H9 (cell line): ENCODE data around the gene LYRM2. TPM values are rescaled to one million over a fixed set of nuclear protein-coding genes. Genes with fewer than 3 reads are reported as not detected.

Source experiments
- DNase-seq: peaks from one replicate; pipeline ENCODE4 v3.0.0-alpha.2; 2017
- H2AFZ ChIP-seq: one replicate; pipeline ENCODE4 v1.6.1; 2013; ENCODE audit warnings: mild to moderate bottlenecking, low read length, control low read depth, moderate library complexity
- H2AK5ac ChIP-seq: 2 replicates; pipeline ENCODE4 v1.6.1; 2013; ENCODE audit warnings: low read length, control low read depth, mixed read lengths; ENCODE audit not compliant: insufficient read length
- H2BK120ac ChIP-seq: one replicate; pipeline ENCODE4 v1.6.1; 2013; ENCODE audit warnings: low read depth, mild to moderate bottlenecking, low read length, control low read depth, inconsistent platforms; ENCODE audit not compliant: poor library complexity, severe bottlenecking
- H2BK12ac ChIP-seq: 2 replicates; pipeline ENCODE4 v1.6.1; 2013; ENCODE audit warnings: low read length, control low read depth, mixed read lengths, low read depth; ENCODE audit not compliant: insufficient read length
- H2BK15ac ChIP-seq: 2 replicates; pipeline ENCODE4 v1.6.1; 2013; ENCODE audit warnings: low read depth, low read length, control low read depth
- H2BK20ac ChIP-seq: one replicate; pipeline ENCODE4 v1.6.1; 2013; ENCODE audit warnings: low read depth, mild to moderate bottlenecking, low read length, control low read depth, inconsistent platforms; ENCODE audit not compliant: poor library complexity, severe bottlenecking
- H2BK5ac ChIP-seq: 2 replicates; pipeline ENCODE4 v1.6.1; 2013; ENCODE audit warnings: low read length, control low read depth, mixed read lengths; ENCODE audit not compliant: insufficient read length
- H3K14ac ChIP-seq: 2 replicates; pipeline ENCODE4 v1.6.1; 2013; ENCODE audit warnings: low read length, control low read depth; ENCODE audit not compliant: insufficient read depth
- H3K18ac ChIP-seq: 2 replicates; pipeline ENCODE4 v1.6.1; 2013; ENCODE audit warnings: low read depth, mild to moderate bottlenecking, mixed read lengths, low read length, control low read depth; ENCODE audit not compliant: insufficient read length
- H3K23ac ChIP-seq: 2 replicates; pipeline ENCODE4 v1.6.1; 2013; ENCODE audit warnings: low read length, control low read depth, mixed read lengths, low read depth; ENCODE audit not compliant: insufficient read length
- H3K23me2 ChIP-seq: 2 replicates; pipeline ENCODE4 v1.6.1; 2013; ENCODE audit warnings: low read depth, mild to moderate bottlenecking, mixed read lengths, low read length, control low read depth; ENCODE audit not compliant: insufficient read length, poor library complexity, severe bottlenecking
- H3K27ac ChIP-seq: 2 replicates; pipeline ENCODE4 v1.5.1; 2013; ENCODE audit warnings: low read length, control low read depth, mixed read lengths, low read depth; ENCODE audit not compliant: insufficient read length
- H3K27me3 ChIP-seq: 2 replicates; pipeline ENCODE4 v1.6.1; 2013; ENCODE audit warnings: low read length, control low read depth, inconsistent platforms; ENCODE audit not compliant: insufficient read depth
- H3K4ac ChIP-seq: 2 replicates; pipeline ENCODE4 v1.6.1; 2013; ENCODE audit warnings: low read depth, mild to moderate bottlenecking, control low read depth, inconsistent platforms, low read length, moderate library complexity
- H3K4me1 ChIP-seq: 2 replicates; pipeline ENCODE4 v1.6.1; 2013; ENCODE audit warnings: low read length, control low read depth, inconsistent platforms; ENCODE audit not compliant: insufficient read depth
- H3K4me2 ChIP-seq: 2 replicates; pipeline ENCODE4 v1.6.1; 2013; ENCODE audit warnings: low read length, control low read depth, mixed read lengths; ENCODE audit not compliant: insufficient read length, insufficient read depth
- H3K56ac ChIP-seq: 2 replicates; pipeline ENCODE4 v1.6.1; 2013; ENCODE audit warnings: low read depth, mild to moderate bottlenecking, mixed read lengths, low read length, control low read depth; ENCODE audit not compliant: insufficient read length
- H3K79me1 ChIP-seq: 2 replicates; pipeline ENCODE4 v1.6.1; 2013; ENCODE audit warnings: low read depth, mild to moderate bottlenecking, moderate library complexity, low read length, control low read depth, inconsistent platforms; ENCODE audit not compliant: insufficient read depth, poor library complexity, severe bottlenecking
- H3K79me2 ChIP-seq: 2 replicates; pipeline ENCODE4 v1.6.1; 2013; ENCODE audit warnings: low read length, control low read depth, inconsistent platforms; ENCODE audit not compliant: insufficient read depth
- H3K9ac ChIP-seq: 2 replicates; pipeline ENCODE4 v1.6.1; 2013; ENCODE audit warnings: low read length, control low read depth, mixed read lengths; ENCODE audit not compliant: insufficient read length; ENCODE audit errors: extremely low read depth
- H3K9me3 ChIP-seq: one replicate; pipeline ENCODE4 v1.6.1; 2013; ENCODE audit warnings: low read depth, low read length, inconsistent platforms; ENCODE audit not compliant: control insufficient read depth
- H3T11ph ChIP-seq: one replicate; pipeline ENCODE4 v1.6.1; 2013; ENCODE audit warnings: mild to moderate bottlenecking, low read length, control low read depth, inconsistent platforms
- H4K20me1 ChIP-seq: one replicate; pipeline ENCODE4 v1.6.1; 2013; ENCODE audit not compliant: control insufficient read depth, insufficient read length, insufficient read depth
- H4K5ac ChIP-seq: 2 replicates; pipeline ENCODE4 v1.6.1; 2013; ENCODE audit warnings: low read depth, mild to moderate bottlenecking, mixed read lengths, low read length, control low read depth; ENCODE audit not compliant: insufficient read length
- H4K8ac ChIP-seq: replicated peaks from 2 replicates; pipeline ENCODE4 v1.6.1; 2013; ENCODE audit warnings: low read length, control low read depth, mixed read lengths, low read depth; ENCODE audit not compliant: insufficient read length
- H4K91ac ChIP-seq: 2 replicates; pipeline ENCODE4 v1.6.1; 2013; ENCODE audit warnings: low read depth, mild to moderate bottlenecking, moderate library complexity, mixed read lengths, low read length, control low read depth; ENCODE audit not compliant: insufficient read length
- H3K27ac Mint-ChIP-seq, 3 experiments: 2 replicates in 2 of 3; 3 replicates in 1 of 3; pipeline ENCODE4 v1.8.0; 2020 to 2021; ENCODE audit warnings: mixed read lengths in 3 of 3, mild to moderate bottlenecking in 1 of 3, moderate library complexity in 1 of 3
- H3K27me3 Mint-ChIP-seq: 2 replicates; pipeline ENCODE4 v1.8.0; 2021; ENCODE audit warnings: low read depth, mild to moderate bottlenecking, moderate library complexity, mixed read lengths
- H3K36me3 Mint-ChIP-seq, 3 experiments: 2 replicates in 2 of 3; 3 replicates in 1 of 3; pipeline ENCODE4 v1.8.0; 2020 to 2021; ENCODE audit warnings: low read depth in 3 of 3, mixed read lengths in 3 of 3; ENCODE audit not compliant: insufficient read depth in 1 of 3
- H3K4me1 Mint-ChIP-seq, 2 experiments: 2 replicates each; pipeline ENCODE4 v1.8.0; 2020; ENCODE audit warnings: mixed read lengths in 2 of 2
- H3K4me3 Mint-ChIP-seq, 2 experiments: 2 replicates in 1 of 2; 3 replicates in 1 of 2; pipeline ENCODE4 v1.8.0; 2020 to 2021; ENCODE audit warnings: mild to moderate bottlenecking in 2 of 2, mixed read lengths in 2 of 2, moderate library complexity in 1 of 2
- H3K9me3 Mint-ChIP-seq, 2 experiments: 2 replicates in 1 of 2; 3 replicates in 1 of 2; pipeline ENCODE4 v1.8.0; 2020; ENCODE audit warnings: mild to moderate bottlenecking in 2 of 2, mixed read lengths in 2 of 2, moderate library complexity in 1 of 2
- CTCF ChIP-seq: fragments of 200-600 bp; sonication (generic); conservative IDR thresholded peaks from 3 replicates; pipeline ENCODE4 v1.8.0; 2021; ENCODE audit warnings: antibody characterized with exemption, mild to moderate bottlenecking
- WGBS: extraction: QIAGEN DNeasy Blood & Tissue Kit; methylation state at CpG from one replicate; pipeline ENCODE4 v1.1.7; 2013; ENCODE audit warnings: missing lambda C conversion rate, low lambda C conversion rate, mixed read lengths; ENCODE audit not compliant: insufficient read length; ENCODE audit errors: extremely low coverage; 5-methylcytosine and 5-hydroxymethylcytosine counted together
- total RNA-seq: library from RNA; stranded (reverse); gene quantifications from 2 replicates; pipeline ENCODE4 v1.2.1, GENCODE V29; 2021

Gene LYRM2
- total RNA-seq, 1 experiment from 2014 or later, result 29.8 TPM

- no peaks in the 10 kb centered on the region for H3K27me3 Mint-ChIP-seq
- H3K9me3 Mint-ChIP-seq, result no peaks in the 10 kb centered on the region; a peak in 1 of 5 replicates
- Histone ChIP-seq H4K91ac (no peak overlapping the region), H3K23ac (no peak overlapping the region), H2BK20ac (no peak overlapping the region), H3K23me2 (no peaks in the 10 kb centered on the region), H4K20me1 (no peaks in the 10 kb centered on the region), H4K8ac (no peak overlapping the region), H2BK120ac (no peak overlapping the region), H3K4me1 (no peaks in the 10 kb centered on the region), H2BK12ac (no peak overlapping the region), H2AK5ac (no peak overlapping the region), H3K27me3 (no peaks in the 10 kb centered on the region), H3K18ac (no peak overlapping the region), H2BK5ac (no peak overlapping the region), H3T11ph (no peak overlapping the region), H3K14ac (no peak overlapping the region), H3K9ac (no peak overlapping the region), H3K4ac (no peak overlapping the region), H2AFZ (no peak overlapping the region), H2BK15ac (no peak overlapping the region), H4K5ac (no peak overlapping the region), H3K79me2 (no peaks in the 10 kb centered on the region), H3K4me2 (no peak overlapping the region), H3K79me1 (no peaks in the 10 kb centered on the region), H3K27ac (no peak overlapping the region), H3K9me3 (no peaks in the 10 kb centered on the region), H3K56ac (no peak overlapping the region)
- TF ChIP-seq CTCF, result no peak
- no peak overlapping the region for H3K4me3 Mint-ChIP-seq
- no peaks in the 10 kb centered on the region for H3K36me3 Mint-ChIP-seq
- peaks cover 11 to 19% of the 10 kb centered on the region in 2 experiments for H3K4me1 Mint-ChIP-seq
- H3K27ac Mint-ChIP-seq, result no peak overlapping the region
- no peak for DNase-seq
- no CpG with 5 or more reads among the region's 2 CpGs for WGBS
Observed at GRCh38 chr6:89539779-89540178, 98.8 kb downstream of the LYRM2 start.
